Esophagus (tissue), 2 donors: ENCODE results near the gene SLX4. TPM values are rescaled to one million over a fixed set of nuclear protein-coding genes. Genes with fewer than 3 reads are reported as not detected.

Experiments
- H3K27ac ChIP-seq, 2 donors: one replicate each; pipeline ENCODE4 v1.5.1; 2013; ENCODE audit warnings: low read depth in 2 of 2, mild to moderate bottlenecking in 2 of 2, inconsistent platforms in 1 of 2, low read length in 1 of 2, moderate library complexity in 1 of 2
- H3K27me3 ChIP-seq, 2 donors: one replicate each; pipeline ENCODE4 v1.6.1; 2013; ENCODE audit warnings: low read length in 2 of 2, control low read depth in 1 of 2, mild to moderate bottlenecking in 1 of 2; ENCODE audit not compliant: insufficient read depth in 2 of 2, control insufficient read depth in 1 of 2
- H3K36me3 ChIP-seq, 2 donors: one replicate each; pipeline ENCODE4 v1.6.1; 2013; ENCODE audit warnings: low read length in 1 of 2; ENCODE audit not compliant: control insufficient read depth in 2 of 2, insufficient read depth in 2 of 2
- H3K4me1 ChIP-seq, 2 donors: one replicate each; pipeline ENCODE4 v1.6.1; 2013; ENCODE audit warnings: low read length in 1 of 2; ENCODE audit not compliant: control insufficient read depth in 2 of 2, insufficient read depth in 2 of 2
- H3K4me3 ChIP-seq, 2 donors: one replicate each; pipeline ENCODE4 v1.5.1; 2013; ENCODE audit warnings: low read length in 2 of 2, mild to moderate bottlenecking in 2 of 2, low read depth in 1 of 2, moderate library complexity in 1 of 2
- H3K9me3 ChIP-seq, 2 donors: one replicate each; pipeline ENCODE4 v1.6.1; 2013; ENCODE audit warnings: mild to moderate bottlenecking in 2 of 2, low read depth in 1 of 2, low read length in 1 of 2, moderate library complexity in 1 of 2; ENCODE audit not compliant: control insufficient read depth in 2 of 2, insufficient read depth in 1 of 2
- WGBS, 2 donors: extraction: QIAGEN DNeasy Blood & Tissue Kit; methylation state at CpG; one replicate each; pipeline ENCODE4 v1.1.7; 2013; 5-methylcytosine and 5-hydroxymethylcytosine counted together
- polyA plus RNA-seq, 2 donors: library from polyadenylated mRNA; stranded (reverse); fragments of 200-250 nt; gene quantifications; one replicate each; pipeline ENCODE4 v1.2.3, GENCODE V29; 2013
- donor health status: healthy with polysubstance abuse.
- donor health status: Bipolar disorder and iron deficiency.

SLX4 gene
- polyA plus RNA-seq, 2 donors = 1.6 to 3.5 TPM

GRCh38 chr16:3651461-3652372, 40.3 kb upstream of the SLX4 start:
- 74 to 80% methylated on average over 18 of the region's 18 CpGs for WGBS, 2 donors
- H3K4me1 ChIP-seq = no peaks in the 10 kb centered on the region
- H3K36me3 ChIP-seq = peaks cover 6 to 34% of the 10 kb centered on the region in 2 donors
- no peaks in the 10 kb centered on the region for H3K27me3 ChIP-seq
- no peak overlapping the region for H3K27ac ChIP-seq
- no peaks in the 10 kb centered on the region for H3K9me3 ChIP-seq
- no peak overlapping the region for H3K4me3 ChIP-seq

- Histone ChIP-seq H3K4me3 (no peak overlapping the region), H3K9me3 (no peaks in the 10 kb centered on the region), H3K4me1 (peaks cover under 1 to 3% of the 10 kb centered on the region in 2 donors), H3K27me3 (no peaks in the 10 kb centered on the region), H3K27ac (no peak overlapping the region), H3K36me3 (peaks cover 5 to 26% of the 10 kb centered on the region in 2 donors)
- 87 to 88% methylated on average over 13 of the region's 13 CpGs for WGBS, 2 donors
These were observed 39.3 kb upstream of the SLX4 start for GRCh38 chr16:3650631-3651265.

DNA sequence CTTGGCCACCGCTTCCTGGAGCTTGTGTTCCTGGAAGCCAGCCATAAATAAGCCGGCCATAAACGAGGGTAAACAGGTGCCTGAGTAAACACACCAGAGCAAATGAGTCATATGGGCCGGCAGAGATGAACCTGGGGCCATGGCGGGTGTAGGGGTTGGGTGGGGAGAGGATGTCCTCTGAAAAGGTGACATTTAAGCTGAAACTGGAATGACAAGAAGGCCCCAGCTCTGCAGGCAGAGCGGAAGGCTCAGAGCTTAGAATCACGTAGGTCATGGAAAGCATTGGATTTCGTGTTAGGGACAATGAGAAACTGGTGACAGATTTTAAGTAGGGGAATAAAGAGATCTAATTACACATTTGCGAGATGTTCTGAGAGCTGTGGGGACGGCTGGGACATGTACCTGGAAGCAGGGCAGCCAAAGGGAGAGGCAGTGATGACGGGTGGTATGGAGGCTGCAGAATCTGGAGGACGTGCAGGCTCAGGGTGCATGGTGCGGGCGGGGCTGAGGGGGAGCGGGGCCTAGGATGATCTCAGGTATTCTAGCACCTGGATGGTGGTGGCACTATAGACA, 35.0 kb upstream of the SLX4 start:
- Histone ChIP-seq H3K4me1 (peaks cover 7 to 16% of the 10 kb centered on the region in 2 donors), H3K27ac (peak overlapping the region; percentile 64 to 82), H3K9me3 (no peaks in the 10 kb centered on the region), H3K36me3 (peaks cover 0 to 10% of the 10 kb centered on the region in 2 donors), H3K27me3 (no peaks in the 10 kb centered on the region), H3K4me3 (no peak overlapping the region)
- 64 to 66% methylated on average over 15 of the region's 15 CpGs for WGBS, 2 donors

- Histone ChIP-seq H3K27me3 (no peaks in the 10 kb centered on the region), H3K36me3 (peaks cover 0 to 10% of the 10 kb centered on the region in 2 donors), H3K4me1 (peaks cover 7 to 16% of the 10 kb centered on the region in 2 donors), H3K9me3 (no peaks in the 10 kb centered on the region), H3K4me3 (no peak overlapping the region), H3K27ac (peak overlapping the region in 1 of 2 donors; percentile 61)
- WGBS, 2 donors = 77 to 79% methylated on average over 19 of the region's 19 CpGs
These were observed 34.3 kb upstream of the SLX4 start for GRCh38 chr16:3645504-3646347.

GRCh38 chr16:3645108-3645503, 33.7 kb upstream of the SLX4 start:
- Histone ChIP-seq H3K27me3 (no peaks in the 10 kb centered on the region), H3K36me3 (peaks cover 0 to 10% of the 10 kb centered on the region in 2 donors), H3K4me3 (no peak overlapping the region), H3K9me3 (no peaks in the 10 kb centered on the region), H3K27ac (no peak overlapping the region), H3K4me1 (peaks cover 7 to 16% of the 10 kb centered on the region in 2 donors)
- 81 to 87% methylated on average over 6 of the region's 6 CpGs for WGBS, 2 donors

DNA sequence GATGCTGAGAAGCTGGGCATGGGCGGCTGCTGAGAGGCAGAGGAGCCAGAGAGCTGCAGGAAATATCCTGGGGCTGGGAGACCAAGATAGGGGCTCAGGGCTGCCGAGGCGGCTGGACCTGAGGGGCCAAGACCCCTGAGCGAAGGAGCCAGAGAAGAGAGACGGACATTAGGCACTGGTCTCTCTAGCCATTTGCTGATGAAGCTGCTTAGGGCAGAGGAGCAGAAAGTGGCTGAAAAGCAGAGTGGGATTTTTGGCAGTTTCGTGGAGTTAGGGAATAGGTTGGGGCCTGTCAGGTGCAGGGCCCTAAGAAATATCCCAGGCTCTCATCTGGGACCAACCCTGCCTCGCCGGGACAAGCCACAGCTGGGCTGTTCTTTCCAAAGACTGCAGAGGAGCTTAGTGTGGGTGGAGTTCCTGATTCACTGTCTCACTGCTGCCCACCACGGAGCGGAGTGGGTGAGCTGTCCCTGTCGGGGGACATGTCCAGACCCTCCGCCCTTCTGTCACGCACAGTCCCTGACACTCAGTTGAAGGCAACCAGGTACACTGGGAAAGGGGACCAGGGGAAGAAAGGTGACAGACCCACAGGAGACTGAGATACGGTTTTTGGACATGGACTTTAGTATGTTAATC, 31.8 kb upstream of the SLX4 start:
- Histone ChIP-seq H3K27ac (peak overlapping the region in 1 of 2 donors; percentile 70), H3K9me3 (no peaks in the 10 kb centered on the region), H3K4me3 (peak overlapping the region; percentile 24 to 40), H3K36me3 (peaks cover 0 to 10% of the 10 kb centered on the region in 2 donors), H3K4me1 (peaks cover 7 to 16% of the 10 kb centered on the region in 2 donors), H3K27me3 (no peaks in the 10 kb centered on the region)
- 66 to 73% methylated on average over 14 of the region's 14 CpGs for whole genome bisulfite sequencing, 2 donors

DNA sequence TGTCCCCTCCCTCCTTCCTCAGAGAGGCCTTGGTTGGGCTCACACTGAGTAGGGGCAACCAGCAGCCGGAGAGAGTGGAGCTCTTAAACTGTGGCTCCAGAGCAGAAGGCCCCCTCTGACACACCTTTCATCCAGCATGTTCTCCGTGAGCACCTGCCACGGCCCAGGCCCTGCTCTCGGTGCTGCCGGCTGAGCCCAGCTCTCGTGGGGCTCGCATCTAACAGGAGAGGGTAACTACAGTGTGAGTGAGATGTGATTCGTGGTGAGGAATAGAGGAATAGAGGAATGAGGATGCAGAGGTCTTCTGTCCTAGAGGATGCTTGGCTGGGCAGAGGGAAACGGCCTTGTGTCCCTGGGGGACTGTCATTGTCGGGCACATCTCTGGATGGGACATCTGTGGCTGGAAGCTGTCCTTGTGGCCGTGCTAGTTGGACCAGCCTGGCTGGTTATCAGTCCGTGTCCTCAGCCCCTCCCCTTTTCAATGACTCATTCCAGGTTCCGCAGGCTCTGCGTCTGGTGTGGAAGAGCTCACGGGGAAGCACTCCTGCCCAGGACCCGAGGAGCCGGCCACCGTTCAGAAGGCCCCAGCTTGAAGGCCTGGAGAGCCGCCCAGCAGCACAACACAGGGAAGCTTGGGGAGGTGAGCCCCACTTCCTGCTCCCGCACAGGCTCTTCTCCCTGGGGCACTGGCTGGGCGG, 31.1 kb upstream of the SLX4 start:
- WGBS, 2 donors = 42 to 53% methylated on average over 21 of the region's 21 CpGs
- Histone ChIP-seq H3K27ac (peak overlapping the region in 1 of 2 donors; percentile 70), H3K36me3 (peaks cover 0 to 10% of the 10 kb centered on the region in 2 donors), H3K4me3 (peak overlapping the region in 1 of 2 donors; percentile 40), H3K9me3 (no peaks in the 10 kb centered on the region), H3K27me3 (no peaks in the 10 kb centered on the region), H3K4me1 (peaks cover 7 to 16% of the 10 kb centered on the region in 2 donors)

DNA sequence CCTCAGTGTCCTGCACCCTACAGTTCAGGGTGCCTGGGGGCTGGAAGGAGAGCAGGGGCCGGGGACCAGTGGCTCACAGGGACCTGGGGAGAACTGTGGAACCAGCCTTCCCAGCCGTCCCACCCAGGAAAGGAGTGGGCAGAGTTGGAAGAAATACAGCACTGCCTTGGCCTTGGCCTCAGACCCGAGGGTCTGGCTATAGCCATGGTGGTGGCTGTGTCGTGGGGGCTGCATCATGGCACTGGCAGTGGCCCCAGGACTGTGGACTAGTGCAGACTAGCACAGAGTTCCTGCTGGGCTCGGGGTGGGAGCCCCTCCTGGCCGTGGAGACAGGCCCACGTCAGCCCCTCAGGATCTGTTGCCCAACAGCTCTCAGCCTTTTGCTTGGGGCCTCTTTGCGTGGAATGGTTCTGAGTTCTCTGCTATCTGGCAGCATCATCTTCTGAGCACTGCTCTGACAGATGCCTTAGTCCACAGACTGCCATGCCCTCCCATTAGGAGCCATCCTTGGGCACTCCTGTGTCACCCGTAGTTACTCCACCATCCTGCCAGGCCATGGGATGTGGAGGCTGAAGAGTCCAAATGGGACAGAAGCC, 30.5 kb upstream of the SLX4 start:
- 90 to 93% methylated on average over 9 of the region's 9 CpGs for WGBS, 2 donors
- Histone ChIP-seq H3K9me3 (no peaks in the 10 kb centered on the region), H3K4me1 (peaks cover 7 to 16% of the 10 kb centered on the region in 2 donors), H3K27ac (peak overlapping the region in 1 of 2 donors; percentile 43), H3K36me3 (peaks cover 0 to 10% of the 10 kb centered on the region in 2 donors), H3K4me3 (no peak overlapping the region), H3K27me3 (no peaks in the 10 kb centered on the region)
